Mesodermal cell (in vitro differentiated cells): Measurements from ENCODE around the gene TM2D3.
A peak's percentile ranks its signal among the peaks of the same experiment; 100 is the strongest.

ENCODE experiments used
- H3K27ac ChIP-seq: 2 replicates; pipeline ENCODE4 v1.7.0; 2013; ENCODE audit warnings: mild to moderate bottlenecking, low read depth, low read length, moderate library complexity; ENCODE audit not compliant: severe bottlenecking
- H3K36me3 ChIP-seq: 2 replicates; pipeline ENCODE4 v1.7.1; 2013; ENCODE audit warnings: mild to moderate bottlenecking, low read length, moderate library complexity; ENCODE audit not compliant: control insufficient read depth, insufficient read depth
- H3K4me1 ChIP-seq: one replicate; pipeline ENCODE4 v1.7.1; 2013; ENCODE audit warnings: mild to moderate bottlenecking, low read length; ENCODE audit not compliant: insufficient read depth, control insufficient read depth, poor library complexity, severe bottlenecking
- H3K4me3 ChIP-seq: 2 replicates; pipeline ENCODE4 v1.7.0; 2013; ENCODE audit warnings: low read length, control low read depth, mild to moderate bottlenecking; ENCODE audit not compliant: insufficient read depth, poor library complexity, severe bottlenecking; ENCODE audit errors: extremely low read depth
- H3K9me3 ChIP-seq: 2 replicates; pipeline ENCODE4 v1.7.1; 2013; ENCODE audit warnings: mild to moderate bottlenecking, low read length, moderate library complexity; ENCODE audit not compliant: control insufficient read depth
- WGBS, 2 experiments: methylation state at CpG; one replicate each; pipeline ENCODE4 v1.1.5; 2013; ENCODE audit warnings: missing lambda C conversion rate in 2 of 2; ENCODE audit not compliant: insufficient coverage in 2 of 2; 5-methylcytosine and 5-hydroxymethylcytosine counted together

TM2D3 gene

DNA sequence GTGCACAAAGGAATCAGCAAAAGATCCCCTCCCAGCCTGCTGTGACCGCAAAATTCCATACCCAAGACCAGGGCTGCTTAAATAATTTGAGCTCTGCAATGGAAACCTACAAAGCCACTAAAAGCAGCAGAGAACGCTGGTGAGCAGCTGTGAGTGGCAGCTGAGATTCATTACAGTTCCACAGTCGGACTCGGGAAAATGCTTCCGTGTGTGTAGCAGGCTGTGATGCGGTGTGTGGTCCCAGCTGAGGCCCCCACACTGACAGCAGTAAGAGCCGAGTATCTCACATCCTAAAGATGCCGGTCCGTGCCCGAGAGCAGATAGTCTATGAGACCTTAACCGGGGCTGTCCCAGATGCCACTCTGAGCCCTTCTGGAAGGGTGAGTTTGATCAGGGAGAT, 37.4 kb downstream of the TM2D3 start:
- Histone ChIP-seq H3K36me3 (no peaks in the 10 kb centered on the region), H3K4me1 (peaks cover 12% of the 10 kb centered on the region), H3K9me3 (no peaks in the 10 kb centered on the region), H3K4me3 (no peak overlapping the region), H3K27ac (no peak overlapping the region)
- WGBS, 2 experiments, result 94 to 96% methylated on average over 10 to 11 of the region's 11 CpGs

DNA sequence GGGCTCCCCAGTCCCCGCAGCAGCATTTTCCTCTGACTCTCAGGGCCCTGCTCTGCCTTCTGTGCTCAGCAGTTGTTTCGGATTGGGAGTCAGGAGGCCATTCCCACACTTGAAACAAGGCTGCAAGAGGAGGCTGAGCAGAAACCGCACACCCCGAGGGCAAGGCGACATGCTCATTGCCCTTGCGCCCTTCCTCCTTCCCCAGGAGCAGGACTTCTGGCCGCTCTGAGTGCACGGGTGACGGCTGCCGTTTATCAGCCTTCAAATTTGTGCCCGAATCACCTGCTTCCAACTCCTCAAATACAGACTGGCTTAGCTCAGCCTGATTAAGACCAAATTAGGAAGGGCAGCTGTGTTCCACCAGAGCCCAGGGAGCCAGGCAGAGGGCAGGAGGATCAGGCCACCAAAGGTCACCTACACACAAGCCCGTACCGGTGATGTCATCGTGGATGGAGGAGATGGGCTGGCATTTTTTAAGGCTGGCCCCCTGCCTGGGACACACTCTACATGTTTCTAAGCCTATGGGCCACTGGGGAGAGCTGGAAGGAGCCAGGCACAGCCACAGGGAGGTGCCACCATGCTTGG, 38.1 kb downstream of the TM2D3 start:
- 88 to 95% methylated on average over 12 of the region's 14 CpGs for WGBS, 2 experiments
- peaks cover 12% of the 10 kb centered on the region for H3K4me1 ChIP-seq
- H3K9me3 ChIP-seq, result no peaks in the 10 kb centered on the region
- peak overlapping the region; percentile 23 for H3K27ac ChIP-seq
- H3K4me3 ChIP-seq, result no peak overlapping the region
- no peaks in the 10 kb centered on the region for H3K36me3 ChIP-seq

GRCh38 chr15:101613130-101614000, 38.8 kb downstream of the TM2D3 start:
- Histone ChIP-seq H3K9me3 (no peaks in the 10 kb centered on the region), H3K27ac (no peak overlapping the region), H3K36me3 (no peaks in the 10 kb centered on the region), H3K4me1 (peaks cover 12% of the 10 kb centered on the region), H3K4me3 (no peak overlapping the region)
- 87 to 89% methylated on average over 16 to 18 of the region's 20 CpGs for WGBS, 2 experiments

DNA sequence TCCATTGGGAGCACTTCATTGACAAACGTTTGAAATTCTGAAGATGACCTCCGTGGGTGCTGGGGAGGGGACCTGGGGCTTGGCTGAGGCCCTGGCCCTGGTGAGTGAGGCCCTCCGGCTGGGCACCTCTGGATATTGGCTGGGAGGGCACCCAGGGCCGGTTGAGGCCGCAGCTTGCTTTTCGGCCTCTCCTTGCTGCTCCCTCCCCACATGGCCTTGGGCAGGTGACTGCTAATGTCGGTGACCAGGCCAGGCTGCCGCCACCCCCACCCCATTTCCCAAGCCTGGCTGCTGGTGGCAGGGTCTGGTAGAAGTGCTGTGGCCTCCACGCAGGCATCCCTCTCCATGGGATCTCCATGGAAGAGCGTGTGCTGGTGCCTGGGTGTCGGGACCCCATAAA, 39.5 kb downstream of the TM2D3 start:
- WGBS, 2 experiments, result 90 to 91% methylated on average over 7 to 9 of the region's 11 CpGs

DNA sequence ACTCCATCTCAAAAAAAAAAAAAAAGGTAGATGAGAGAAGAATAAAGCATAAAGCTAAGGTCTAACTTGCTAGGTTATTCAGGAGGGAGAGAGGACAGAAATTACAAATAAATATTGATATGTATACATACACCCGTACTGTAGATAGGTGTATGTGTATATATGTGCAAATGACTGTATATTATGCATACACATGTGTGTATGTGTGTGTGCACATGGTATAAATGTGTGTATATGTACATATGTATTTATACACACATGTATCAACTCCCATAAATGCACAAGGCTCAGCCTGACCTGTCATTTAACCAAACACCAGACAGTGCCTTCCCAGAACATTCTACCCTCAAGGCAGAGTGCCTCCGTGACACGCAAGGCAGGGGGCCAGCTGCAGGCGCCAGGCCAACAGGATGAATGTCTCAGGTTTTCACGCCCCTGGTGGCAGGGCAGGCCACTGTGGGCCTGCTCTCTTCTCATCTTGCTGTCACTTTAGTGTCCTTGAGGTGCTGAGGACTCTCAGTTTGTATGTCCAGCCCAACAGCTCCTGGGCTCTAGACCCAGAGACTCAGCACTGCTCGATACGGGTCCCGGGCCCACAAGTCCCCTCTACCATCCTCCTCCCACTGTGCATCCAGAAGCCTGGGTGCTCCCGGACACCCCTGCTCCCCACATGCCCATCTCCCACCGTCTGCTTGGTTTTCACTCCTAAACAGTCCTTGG, 40.4 kb downstream of the TM2D3 start:
- 88 to 94% methylated on average over 3 to 9 of the region's 10 CpGs for WGBS, 2 experiments
- Histone ChIP-seq H3K27ac (no peak overlapping the region), H3K4me3 (no peak overlapping the region), H3K36me3 (no peaks in the 10 kb centered on the region), H3K4me1 (peaks cover 9% of the 10 kb centered on the region), H3K9me3 (no peaks in the 10 kb centered on the region)

More for the DNA sequence above, 39.5 kb downstream of the TM2D3 start:
- Histone ChIP-seq H3K27ac (no peak overlapping the region), H3K4me3 (no peak overlapping the region), H3K9me3 (no peaks in the 10 kb centered on the region), H3K4me1 (peaks cover 10% of the 10 kb centered on the region), H3K36me3 (no peaks in the 10 kb centered on the region)

- Histone ChIP-seq H3K9me3 (no peaks in the 10 kb centered on the region), H3K4me1 (peaks cover 3% of the 10 kb centered on the region), H3K36me3 (no peaks in the 10 kb centered on the region), H3K27ac (no peak overlapping the region), H3K4me3 (no peak overlapping the region)
- WGBS, 2 experiments, result 83 to 90% methylated on average over 15 of the region's 15 CpGs
Measured at GRCh38 chr15:101611007-101611406, 41.2 kb downstream of the TM2D3 start.

DNA sequence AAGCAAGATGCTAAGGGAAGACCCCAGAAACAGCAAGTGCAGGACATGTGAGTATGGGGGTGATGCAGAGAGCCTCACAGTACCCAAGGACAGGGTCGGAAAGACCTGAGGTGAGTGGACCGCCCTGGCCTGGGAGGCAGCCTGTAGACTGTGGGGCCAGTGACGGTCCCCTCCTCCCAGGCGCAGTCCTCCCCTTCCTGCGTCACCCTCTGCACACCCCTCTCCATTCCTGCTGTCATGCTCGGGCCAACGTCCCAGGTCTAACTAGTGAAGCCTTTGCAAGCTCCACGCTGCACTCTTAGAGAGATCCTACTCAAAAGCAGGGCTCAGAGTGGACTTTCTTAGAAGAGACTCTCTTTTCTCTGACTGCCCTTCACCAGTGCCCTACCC, 41.6 kb downstream of the TM2D3 start:
- Histone ChIP-seq H3K36me3 (no peaks in the 10 kb centered on the region), H3K4me1 (no peaks in the 10 kb centered on the region), H3K27ac (no peak overlapping the region), H3K4me3 (no peak overlapping the region), H3K9me3 (no peaks in the 10 kb centered on the region)
- WGBS, 2 experiments, result 86 to 90% methylated on average over 5 to 7 of the region's 8 CpGs

DNA sequence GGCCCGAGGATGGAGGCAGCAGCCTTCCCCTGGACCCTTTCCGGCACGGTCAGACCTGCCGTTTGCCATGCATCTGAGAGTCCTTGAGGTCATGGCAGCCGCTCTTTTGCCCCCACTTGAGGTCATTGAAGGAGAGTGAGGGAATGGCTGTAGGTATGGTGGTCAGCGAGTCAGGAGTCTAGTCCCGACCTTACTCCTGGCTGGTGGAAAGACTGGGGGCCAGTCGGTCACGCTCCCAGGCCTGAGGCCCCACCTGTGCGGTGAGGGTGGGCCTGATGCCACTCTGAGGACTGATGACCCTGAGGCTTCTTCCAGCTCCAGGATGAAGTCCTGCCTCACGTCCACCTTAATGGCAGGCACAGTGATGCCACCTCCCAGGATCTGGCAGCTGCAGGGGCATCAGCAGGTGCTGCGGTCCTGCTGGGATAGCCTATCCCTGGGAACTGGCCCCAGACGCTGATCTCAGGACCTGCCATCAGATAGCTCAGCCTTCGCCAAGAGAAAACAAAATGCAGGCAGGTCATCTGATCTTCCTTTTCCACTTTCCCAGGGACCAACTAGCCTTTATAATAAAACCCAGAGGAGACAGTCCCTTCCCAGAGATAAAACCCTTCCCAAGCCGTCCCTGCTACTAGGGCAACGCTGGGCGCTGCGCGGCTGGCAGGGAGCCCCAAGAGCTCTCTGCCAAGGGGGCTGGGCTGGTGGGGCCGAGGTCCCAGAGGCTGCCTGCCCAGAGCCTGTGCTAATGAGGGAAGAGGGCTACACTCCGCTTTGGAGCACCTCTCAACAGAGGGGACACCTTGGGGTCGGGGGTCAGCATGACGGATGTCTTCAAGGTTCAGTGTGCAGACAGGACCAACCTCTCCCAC, 42.2 kb downstream of the TM2D3 start:
- no peaks in the 10 kb centered on the region for H3K9me3 ChIP-seq
- no peak overlapping the region for H3K4me3 ChIP-seq
- no peaks in the 10 kb centered on the region for H3K4me1 ChIP-seq
- H3K27ac ChIP-seq, result no peak overlapping the region
- WGBS, 2 experiments, result 92% methylated on average over 20 of the region's 23 CpGs
- H3K36me3 ChIP-seq, result no peaks in the 10 kb centered on the region

DNA sequence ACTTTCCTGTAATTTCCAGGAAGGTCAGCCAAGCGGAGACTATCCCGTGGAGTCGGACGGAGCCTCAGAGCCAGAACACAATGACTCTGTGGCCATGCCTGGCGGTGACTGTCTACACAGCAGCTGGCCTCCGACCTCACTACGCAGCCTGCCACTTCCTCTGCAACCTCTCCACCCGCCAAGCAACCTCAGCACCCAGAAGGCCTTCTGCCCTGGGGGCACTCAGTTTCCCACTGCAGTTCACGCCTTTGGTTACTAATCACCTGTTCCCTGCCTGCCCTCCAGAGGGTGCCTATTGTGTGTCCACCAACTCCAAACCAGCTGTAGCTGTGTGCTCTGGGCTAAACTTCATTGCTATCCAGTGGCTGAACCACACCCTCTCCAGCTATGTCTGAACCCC, 44.0 kb downstream of the TM2D3 start:
- Histone ChIP-seq H3K36me3 (no peaks in the 10 kb centered on the region), H3K27ac (no peak overlapping the region), H3K9me3 (no peaks in the 10 kb centered on the region), H3K4me1 (no peaks in the 10 kb centered on the region), H3K4me3 (no peak overlapping the region)
- 86 to 91% methylated on average over 9 of the region's 9 CpGs for WGBS, 2 experiments

DNA sequence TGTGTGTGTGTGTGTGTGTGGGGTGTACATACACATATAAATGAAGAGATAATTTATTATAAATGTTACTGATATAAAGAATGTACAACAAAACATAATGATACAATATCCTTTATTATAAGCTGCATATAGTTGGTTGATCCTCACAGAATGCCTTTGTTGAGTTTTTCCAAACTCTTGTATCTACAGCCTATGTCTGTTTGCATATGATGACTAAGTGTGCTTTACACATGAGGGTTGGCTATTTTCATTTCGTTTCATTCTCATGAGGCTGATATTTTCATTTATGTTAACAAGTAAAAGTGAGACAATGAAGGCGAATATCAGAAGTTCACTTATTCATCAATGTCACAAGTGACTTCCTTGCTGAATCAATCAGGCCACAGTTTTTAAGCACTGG, 45.1 kb downstream of the TM2D3 start:
- Histone ChIP-seq H3K9me3 (no peaks in the 10 kb centered on the region), H3K4me1 (no peaks in the 10 kb centered on the region), H3K4me3 (no peak overlapping the region), H3K27ac (no peak overlapping the region), H3K36me3 (no peaks in the 10 kb centered on the region)
- WGBS, 2 experiments, result 82% methylated on average over 2 of the region's 2 CpGs; no CpG with 5 or more reads in 1 of the 2 experiments
